ENCODE results near the gene NSUN7.

The NSUN7 gene

GRCh38 chr4:40822420-40823166, 72.8 kb downstream of the NSUN7 start:
- DNase-seq: no peak

- no peak for DNase-seq
Measured at GRCh38 chr4:40825014-40825838, 75.5 kb downstream of the NSUN7 start.

GRCh38 chr4:40826821-40827220, 77.1 kb downstream of the NSUN7 start:
- DNase-seq: no peak

GRCh38 chr4:40827758-40828157, 78.0 kb downstream of the NSUN7 start:
- DNase-seq: peak; percentile 63 to 74 (median 67)

GRCh38 chr4:40828661-40829060, 78.9 kb downstream of the NSUN7 start:
- DNase-seq: no peak

GRCh38 chr4:40829586-40829985, 79.8 kb downstream of the NSUN7 start:
- DNase-seq: peak; percentile 81 to 85 (median 84)

GRCh38 chr4:40831146-40831907, 81.6 kb downstream of the NSUN7 start:
- no peak for DNase-seq

GRCh38 chr4:40832175-40832574, 82.4 kb downstream of the NSUN7 start:
- no peak for DNase-seq

- no peak for DNase-seq
Measured at GRCh38 chr4:40833212-40833611, 83.5 kb downstream of the NSUN7 start.

GRCh38 chr4:40837094-40837870, 87.5 kb downstream of the NSUN7 start:
- no peak for DNase-seq

- DNase-seq: no peak
Measured at GRCh38 chr4:40838742-40839141, 89.0 kb downstream of the NSUN7 start.

GRCh38 chr4:40840255-40840984, 90.7 kb downstream of the NSUN7 start:
- peak; percentile 32 to 59 (median 54) for DNase-seq

GRCh38 chr4:40840985-40841571, 91.3 kb downstream of the NSUN7 start:
- DNase-seq: peak; percentile 86 to 91 (median 91)

- DNase-seq: no peak
Measured at GRCh38 chr4:40842318-40842717, 92.6 kb downstream of the NSUN7 start.

- no peak for DNase-seq
Measured at GRCh38 chr4:40842725-40843423, 93.1 kb downstream of the NSUN7 start.

GRCh38 chr4:40843696-40844095, 93.9 kb downstream of the NSUN7 start:
- peak; percentile 40 to 46 (median 46) for DNase-seq

GRCh38 chr4:40844261-40844660, 94.5 kb downstream of the NSUN7 start:
- DNase-seq: no peak

- no peak for DNase-seq
Measured at GRCh38 chr4:40845154-40845835, 95.5 kb downstream of the NSUN7 start.

- no peak for DNase-seq
Measured at GRCh38 chr4:40846532-40846931, 96.8 kb downstream of the NSUN7 start.

- no peak for DNase-seq
Measured at GRCh38 chr4:40848251-40848650, 98.5 kb downstream of the NSUN7 start.

Data from suppressor macrophage treated with lipopolysaccharide for 1 hour (primary cell).